K562 (cell line): ENCODE results near the gene CDKN1B. TPM values are rescaled to one million over a fixed set of nuclear protein-coding genes. Genes with fewer than 3 reads are reported as not detected.

ENCODE experiments used
- ARID2 ChIP-seq: fragments of 450-650 bp; IDR thresholded peaks from 2 replicates; pipeline ENCODE4 v1.6.1; 2017; ENCODE audit warnings: antibody characterized with exemption, mild to moderate bottlenecking
- BRF1 ChIP-seq: IDR thresholded peaks from 3 replicates; pipeline ENCODE4 v1.6.1; 2011; ENCODE audit warnings: borderline replicate concordance, mild to moderate bottlenecking; ENCODE audit not compliant: insufficient read length; ENCODE audit errors: extremely low read depth
- COPS2 ChIP-seq: fragments of 450-650 bp; conservative IDR thresholded peaks from 2 replicates; pipeline ENCODE4 v1.6.1; 2016; ENCODE audit warnings: mild to moderate bottlenecking, moderate library complexity
- DIDO1 ChIP-seq: fragments of 450-650 bp; IDR thresholded peaks from 2 replicates; pipeline ENCODE4 v1.6.1; 2016; ENCODE audit warnings: low read depth, missing biosample characterization, missing genetic modification characterization
- ETS2 ChIP-seq: IDR thresholded peaks from 2 replicates; pipeline ENCODE4 v1.6.1; 2016; ENCODE audit warnings: borderline replicate concordance, missing genetic modification characterization, mild to moderate bottlenecking, moderate library complexity, missing compliant biosample characterization; ENCODE audit not compliant: poor library complexity, severe bottlenecking
- GTF2A2 ChIP-seq: IDR thresholded peaks from 2 replicates; pipeline ENCODE4 v1.6.1; 2016; ENCODE audit warnings: mild to moderate bottlenecking, missing genetic modification characterization, missing compliant biosample characterization
- MEIS2 ChIP-seq: fragments of 450-650 bp; IDR thresholded peaks from 2 replicates; pipeline ENCODE4 v1.6.1; 2014; ENCODE audit warnings: mild to moderate bottlenecking; ENCODE audit not compliant: partially characterized antibody
- MTF1 ChIP-seq: fragments of 250-450 bp; sonication (Bioruptor Pico); IDR thresholded peaks from 2 replicates; pipeline ENCODE4 v1.9.0; 2021; ENCODE audit warnings: moderate library complexity, mild to moderate bottlenecking, inconsistent platforms, borderline replicate concordance
- NELFE ChIP-seq: IDR thresholded peaks from 2 replicates; pipeline ENCODE4 v1.6.1; 2011; ENCODE audit warnings: mild to moderate bottlenecking; ENCODE audit not compliant: insufficient read depth, insufficient read length
- NR2C1 ChIP-seq, 2 experiments: fragments of 450-650 bp; IDR thresholded peaks; 2 replicates each; pipeline ENCODE4 v1.6.1; 2017; ENCODE audit warnings: mild to moderate bottlenecking in 2 of 2, antibody characterized with exemption in 1 of 2, inconsistent platforms in 1 of 2, missing compliant biosample characterization in 1 of 2, missing genetic modification characterization in 1 of 2
- PHF21A ChIP-seq: fragments of 450-650 bp; IDR thresholded peaks from 2 replicates; pipeline ENCODE4 v1.6.1; 2017; ENCODE audit warnings: low read depth, borderline replicate concordance
- RBM17 ChIP-seq: fragments of 200-400 bp; formaldehyde crosslinking; IDR thresholded peaks from 2 replicates; pipeline ENCODE4 v1.6.1; 2017; ENCODE audit warnings: low read depth, mild to moderate bottlenecking, low read length, borderline replicate concordance
- STAT5A ChIP-seq: IDR thresholded peaks from 2 replicates; pipeline ENCODE4 v1.6.1; 2012; ENCODE audit warnings: low read length, inconsistent platforms, borderline replicate concordance
- TAF15 ChIP-seq: fragments of 200-400 bp; formaldehyde crosslinking; IDR thresholded peaks from 2 replicates; pipeline ENCODE4 v1.6.1; 2017; ENCODE audit warnings: mild to moderate bottlenecking, low read depth, low read length, moderate library complexity
- ZNF133 ChIP-seq: fragments of 250-450 bp; sonication (Bioruptor Pico); IDR thresholded peaks from 2 replicates; pipeline ENCODE4 v1.4.0; 2020; ENCODE audit warnings: mild to moderate bottlenecking
- ZNF224 ChIP-seq: sonication (generic); formaldehyde crosslinking; IDR thresholded peaks from 2 replicates; pipeline ENCODE4 v1.8.0; 2022; ENCODE audit warnings: mild to moderate bottlenecking, missing genetic modification reagents
- ZNF436 ChIP-seq: fragments of 250-450, 450-650 bp; sonication (Bioruptor Pico); formaldehyde crosslinking; IDR thresholded peaks from 2 replicates; pipeline ENCODE4 v1.7.0; 2020; ENCODE audit warnings: mild to moderate bottlenecking
- ZNF77 ChIP-seq: fragments of 250-450 bp; sonication (Bioruptor Pico); IDR thresholded peaks from 2 replicates; pipeline ENCODE4 v1.5.0; 2020
- polyA plus RNA-seq, 8 experiments: library from polyadenylated mRNA; depleted of rRNA in 4 of 8; stranded (reverse) in 5 of 8; unstranded in 3 of 8; fragments of >200 nt; fragmentation: Nextera tagmentation in 2 of 8; fragmentation: Illumina TruSeq in 1 of 8; extraction: Ambion mirVana in 2 of 8; extraction: Trizol in 1 of 8; gene quantifications; 2 replicates each; pipeline versions ENCODE4 v1.2.1 to v1.2.3, GENCODE V29; 2011 to 2014; ENCODE audit warnings: inconsistent platforms in 1 of 8, missing spikeins in 1 of 8
- total RNA-seq, 7 experiments: library from RNA; depleted of rRNA in 6 of 7; stranded (reverse); fragments of >200 nt in 6 of 7; fragmentation: Illumina TruSeq in 2 of 7; extraction: Trizol in 2 of 7; gene quantifications; 2 replicates each; pipeline versions ENCODE4 v1.2.1 to v1.2.3, GENCODE V29; 2011 to 2021; ENCODE audit warnings: low replicate concordance in 1 of 7
- TF ChIP-seq, protein P1 (sequence below): fragments of 450-650 bp; IDR thresholded peaks from 2 replicates; pipeline ENCODE4 v1.6.1; 2016; ENCODE audit warnings: low read depth, mild to moderate bottlenecking, moderate library complexity
- TF ChIP-seq, protein P2 (sequence below): fragments of 450-650 bp; IDR thresholded peaks from 2 replicates; pipeline ENCODE4 v1.6.1; 2017; ENCODE audit warnings: antibody characterized with exemption, mild to moderate bottlenecking
- TF ChIP-seq, protein P3 (sequence below): sonication (generic); formaldehyde crosslinking; IDR thresholded peaks from 2 replicates; pipeline ENCODE4 v1.8.1; 2022; ENCODE audit warnings: missing genetic modification reagents
- TF ChIP-seq, protein P4 (sequence below): sonication (generic); IDR thresholded peaks from 2 replicates; pipeline ENCODE4 v1.6.1; 2016

Gene CDKN1B
- total and polyA plus RNA-seq, 9 of the 15 experiments (the other 6 are each of a cell fraction or from before 2014, with no cell fraction given) = 2.6 to 35.2 (median 15.5) TPM

DNA sequence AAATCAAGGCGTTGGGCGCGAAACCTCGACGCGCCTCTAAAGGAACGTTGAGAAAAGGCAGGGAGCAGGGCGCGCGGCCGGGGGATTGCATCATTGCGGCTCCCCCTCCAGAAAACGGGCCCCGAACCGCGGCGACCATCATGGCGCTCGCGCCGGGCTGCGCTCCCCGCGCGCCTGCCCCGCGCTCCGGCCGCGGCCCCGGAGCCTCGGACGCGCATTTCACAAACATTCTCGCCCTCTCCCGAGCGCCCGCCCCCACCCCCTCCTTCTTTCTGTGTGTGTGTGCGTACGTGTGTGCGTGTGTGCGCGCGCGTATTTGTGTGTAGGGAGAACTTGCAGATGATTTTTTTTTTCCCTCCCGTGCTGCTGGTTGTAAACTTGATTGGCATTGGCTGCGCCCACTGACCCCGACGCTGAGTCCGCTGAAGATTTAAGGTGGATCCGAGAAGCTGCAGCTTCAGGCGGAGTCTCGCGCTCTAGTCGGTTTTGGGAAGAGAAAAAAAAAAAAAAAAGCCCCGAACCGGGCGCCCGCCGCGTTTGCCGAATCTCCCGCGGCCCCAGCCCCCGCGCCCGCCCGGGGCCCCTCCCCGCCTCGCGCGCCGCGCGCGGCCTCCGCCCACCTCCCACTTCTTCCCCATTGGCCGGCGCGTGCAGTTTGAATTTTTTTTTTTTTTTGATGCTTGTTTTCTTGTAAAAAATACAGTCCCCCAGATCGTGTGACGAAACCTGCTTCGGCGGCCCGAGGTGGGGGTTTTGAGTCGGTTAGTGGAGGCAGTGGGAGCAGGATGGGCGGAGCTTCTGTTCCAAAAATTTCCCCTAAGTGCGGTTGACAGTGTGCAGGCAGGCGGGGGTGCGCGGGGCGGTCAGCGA lies 8.2 kb downstream of the CDKN1B start (continued):
- TF ChIP-seq RBM17 = no peak
- no peak for TF ChIP-seq ZNF133
- TF ChIP-seq STAT5A = no peak
- no peak for TF ChIP-seq TAF15
- TF ChIP-seq, protein P1, sequence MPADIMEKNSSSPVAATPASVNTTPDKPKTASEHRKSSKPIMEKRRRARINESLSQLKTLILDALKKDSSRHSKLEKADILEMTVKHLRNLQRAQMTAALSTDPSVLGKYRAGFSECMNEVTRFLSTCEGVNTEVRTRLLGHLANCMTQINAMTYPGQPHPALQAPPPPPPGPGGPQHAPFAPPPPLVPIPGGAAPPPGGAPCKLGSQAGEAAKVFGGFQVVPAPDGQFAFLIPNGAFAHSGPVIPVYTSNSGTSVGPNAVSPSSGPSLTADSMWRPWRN = peak; percentile 53; the same call in 1 of the 2 replicates
- no peak for TF ChIP-seq DIDO1 (tag)
- TF ChIP-seq ZNF77 (CRISPR knock-in tag) = no peak
- no peak for TF ChIP-seq ZNF224 (CRISPR knock-in tag)
- no peak for TF ChIP-seq GTF2A2
- TF ChIP-seq MEIS2 = peak; percentile 68
- no peak for TF ChIP-seq ZNF436
- TF ChIP-seq, protein P2, sequence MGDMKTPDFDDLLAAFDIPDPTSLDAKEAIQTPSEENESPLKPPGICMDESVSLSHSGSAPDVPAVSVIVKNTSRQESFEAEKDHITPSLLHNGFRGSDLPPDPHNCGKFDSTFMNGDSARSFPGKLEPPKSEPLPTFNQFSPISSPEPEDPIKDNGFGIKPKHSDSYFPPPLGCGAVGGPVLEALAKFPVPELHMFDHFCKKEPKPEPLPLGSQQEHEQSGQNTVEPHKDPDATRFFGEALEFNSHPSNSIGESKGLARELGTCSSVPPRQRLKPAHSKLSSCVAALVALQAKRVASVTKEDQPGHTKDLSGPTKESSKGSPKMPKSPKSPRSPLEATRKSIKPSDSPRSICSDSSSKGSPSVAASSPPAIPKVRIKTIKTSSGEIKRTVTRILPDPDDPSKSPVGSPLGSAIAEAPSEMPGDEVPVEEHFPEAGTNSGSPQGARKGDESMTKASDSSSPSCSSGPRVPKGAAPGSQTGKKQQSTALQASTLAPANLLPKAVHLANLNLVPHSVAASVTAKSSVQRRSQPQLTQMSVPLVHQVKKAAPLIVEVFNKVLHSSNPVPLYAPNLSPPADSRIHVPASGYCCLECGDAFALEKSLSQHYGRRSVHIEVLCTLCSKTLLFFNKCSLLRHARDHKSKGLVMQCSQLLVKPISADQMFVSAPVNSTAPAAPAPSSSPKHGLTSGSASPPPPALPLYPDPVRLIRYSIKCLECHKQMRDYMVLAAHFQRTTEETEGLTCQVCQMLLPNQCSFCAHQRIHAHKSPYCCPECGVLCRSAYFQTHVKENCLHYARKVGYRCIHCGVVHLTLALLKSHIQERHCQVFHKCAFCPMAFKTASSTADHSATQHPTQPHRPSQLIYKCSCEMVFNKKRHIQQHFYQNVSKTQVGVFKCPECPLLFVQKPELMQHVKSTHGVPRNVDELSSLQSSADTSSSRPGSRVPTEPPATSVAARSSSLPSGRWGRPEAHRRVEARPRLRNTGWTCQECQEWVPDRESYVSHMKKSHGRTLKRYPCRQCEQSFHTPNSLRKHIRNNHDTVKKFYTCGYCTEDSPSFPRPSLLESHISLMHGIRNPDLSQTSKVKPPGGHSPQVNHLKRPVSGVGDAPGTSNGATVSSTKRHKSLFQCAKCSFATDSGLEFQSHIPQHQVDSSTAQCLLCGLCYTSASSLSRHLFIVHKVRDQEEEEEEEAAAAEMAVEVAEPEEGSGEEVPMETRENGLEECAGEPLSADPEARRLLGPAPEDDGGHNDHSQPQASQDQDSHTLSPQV = no peak
- TF ChIP-seq ARID2 = no peak
- TF ChIP-seq PHF21A = peak; percentile 9; the same call in 1 of the 2 replicates
- no peak for TF ChIP-seq BRF1
- TF ChIP-seq COPS2 = no peak
- no peak for TF ChIP-seq ETS2 (tag)
- TF ChIP-seq, protein P3, sequence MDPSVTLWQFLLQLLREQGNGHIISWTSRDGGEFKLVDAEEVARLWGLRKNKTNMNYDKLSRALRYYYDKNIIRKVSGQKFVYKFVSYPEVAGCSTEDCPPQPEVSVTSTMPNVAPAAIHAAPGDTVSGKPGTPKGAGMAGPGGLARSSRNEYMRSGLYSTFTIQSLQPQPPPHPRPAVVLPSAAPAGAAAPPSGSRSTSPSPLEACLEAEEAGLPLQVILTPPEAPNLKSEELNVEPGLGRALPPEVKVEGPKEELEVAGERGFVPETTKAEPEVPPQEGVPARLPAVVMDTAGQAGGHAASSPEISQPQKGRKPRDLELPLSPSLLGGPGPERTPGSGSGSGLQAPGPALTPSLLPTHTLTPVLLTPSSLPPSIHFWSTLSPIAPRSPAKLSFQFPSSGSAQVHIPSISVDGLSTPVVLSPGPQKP = no peak
- TF ChIP-seq, protein P4, sequence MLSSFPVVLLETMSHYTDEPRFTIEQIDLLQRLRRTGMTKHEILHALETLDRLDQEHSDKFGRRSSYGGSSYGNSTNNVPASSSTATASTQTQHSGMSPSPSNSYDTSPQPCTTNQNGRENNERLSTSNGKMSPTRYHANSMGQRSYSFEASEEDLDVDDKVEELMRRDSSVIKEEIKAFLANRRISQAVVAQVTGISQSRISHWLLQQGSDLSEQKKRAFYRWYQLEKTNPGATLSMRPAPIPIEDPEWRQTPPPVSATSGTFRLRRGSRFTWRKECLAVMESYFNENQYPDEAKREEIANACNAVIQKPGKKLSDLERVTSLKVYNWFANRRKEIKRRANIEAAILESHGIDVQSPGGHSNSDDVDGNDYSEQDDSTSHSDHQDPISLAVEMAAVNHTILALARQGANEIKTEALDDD = no peak
- TF ChIP-seq NR2C1 (IDR thresholded peaks at IDR 0.05) = no peak
- TF ChIP-seq NR2C1 (tag; IDR thresholded peaks at IDR 0.05) = no peak
- TF ChIP-seq NELFE = no peak
- TF ChIP-seq MTF1 = no peak
